Osteocyte (in vitro differentiated cells): ENCODE measurements around the gene GMPR. TPM values are rescaled to one million over a fixed set of nuclear protein-coding genes. Genes with fewer than 3 reads are reported as not detected.
A peak's percentile ranks its signal among the peaks of the same experiment; 100 is the strongest.

ENCODE experiments used
- DNase-seq: peaks from one replicate; pipeline ENCODE4 v3.0.0; 2021; ENCODE audit warnings: mixed read lengths; ENCODE audit not compliant: unreplicated experiment; ENCODE audit errors: extremely low spot score
- H3K27ac Mint-ChIP-seq: one replicate; pipeline ENCODE4 v1.8.0; 2021; ENCODE audit warnings: mild to moderate bottlenecking, mixed read lengths; ENCODE audit not compliant: unreplicated experiment
- H3K27me3 Mint-ChIP-seq: one replicate; pipeline ENCODE4 v1.8.0; 2021; ENCODE audit warnings: mixed read lengths; ENCODE audit not compliant: unreplicated experiment
- H3K36me3 Mint-ChIP-seq: one replicate; pipeline ENCODE4 v1.8.0; 2021; ENCODE audit warnings: mixed read lengths; ENCODE audit not compliant: unreplicated experiment
- H3K4me1 Mint-ChIP-seq: one replicate; pipeline ENCODE4 v1.8.0; 2021; ENCODE audit warnings: mixed read lengths; ENCODE audit not compliant: unreplicated experiment
- H3K4me3 Mint-ChIP-seq: one replicate; pipeline ENCODE4 v1.8.0; 2021; ENCODE audit warnings: mild to moderate bottlenecking, moderate library complexity, mixed read lengths; ENCODE audit not compliant: unreplicated experiment
- H3K9me3 Mint-ChIP-seq: one replicate; pipeline ENCODE4 v1.8.0; 2021; ENCODE audit warnings: mixed read lengths; ENCODE audit not compliant: unreplicated experiment
- CTCF ChIP-seq: fragments of 200-600 bp; sonication (generic); IDR thresholded peaks from 2 replicates; pipeline ENCODE4 v1.5.0; 2021; ENCODE audit warnings: antibody characterized with exemption, mild to moderate bottlenecking, moderate library complexity
- total RNA-seq: library from RNA; stranded (reverse); gene quantifications from 2 replicates; pipeline ENCODE4 v1.2.1, GENCODE V29; 2021

The GMPR gene
- total RNA-seq, 1 donor from 2014 or later: 7.8 TPM

GRCh38 chr6:16198061-16198705 lies 40.2 kb upstream of the GMPR start:
- Mint-ChIP-seq H3K4me1 (peaks cover 12% of the 10 kb centered on the region), H3K9me3 (no peaks in the 10 kb centered on the region), H3K36me3 (no peaks in the 10 kb centered on the region), H3K27ac (no peak overlapping the region), H3K27me3 (peaks cover 14% of the 10 kb centered on the region), H3K4me3 (no peak overlapping the region)
- DNase-seq: peak; percentile 75
- no peak for TF ChIP-seq CTCF

GRCh38 chr6:16199804-16200203 lies 38.6 kb upstream of the GMPR start:
- no peak for TF ChIP-seq CTCF
- no peaks in the 10 kb centered on the region for H3K36me3 Mint-ChIP-seq
- no peaks in the 10 kb centered on the region for H3K9me3 Mint-ChIP-seq
- peaks cover 9% of the 10 kb centered on the region for H3K27me3 Mint-ChIP-seq
- peaks cover 21% of the 10 kb centered on the region for H3K4me1 Mint-ChIP-seq
- H3K27ac Mint-ChIP-seq: no peak overlapping the region
- H3K4me3 Mint-ChIP-seq: no peak overlapping the region
- peak; percentile 40 for DNase-seq

GRCh38 chr6:16200321-16200883 lies 38.0 kb upstream of the GMPR start:
- no peaks in the 10 kb centered on the region for H3K36me3 Mint-ChIP-seq
- H3K4me1 Mint-ChIP-seq: peaks cover 27% of the 10 kb centered on the region
- DNase-seq: peak; percentile 56
- H3K27me3 Mint-ChIP-seq: peaks cover 9% of the 10 kb centered on the region
- H3K4me3 Mint-ChIP-seq: no peak overlapping the region
- no peaks in the 10 kb centered on the region for H3K9me3 Mint-ChIP-seq
- TF ChIP-seq CTCF: no peak
- no peak overlapping the region for H3K27ac Mint-ChIP-seq

DNA sequence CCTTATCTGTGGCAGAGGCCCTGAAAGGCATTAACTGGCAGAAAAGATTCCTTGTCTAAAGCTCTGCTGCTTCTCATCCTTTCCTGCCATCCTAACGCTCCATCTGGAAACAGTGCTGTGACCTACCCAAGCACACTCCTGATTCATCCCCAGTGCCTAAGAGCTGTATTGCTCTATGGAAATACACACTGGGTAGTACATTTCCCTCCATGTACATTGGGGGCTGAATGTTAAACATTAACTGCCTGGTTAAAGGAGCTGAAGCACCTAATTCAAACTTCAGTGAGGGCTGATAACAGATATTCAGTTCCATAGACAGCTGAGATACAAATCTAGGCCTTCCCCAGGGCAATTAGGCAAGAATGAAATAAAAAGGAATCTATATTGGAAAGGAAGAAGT lies 36.7 kb upstream of the GMPR start:
- H3K9me3 Mint-ChIP-seq: no peaks in the 10 kb centered on the region
- no peak for TF ChIP-seq CTCF
- no peaks in the 10 kb centered on the region for H3K36me3 Mint-ChIP-seq
- H3K4me3 Mint-ChIP-seq: no peak overlapping the region
- DNase-seq: no peak
- no peak overlapping the region for H3K27ac Mint-ChIP-seq
- peaks cover 6% of the 10 kb centered on the region for H3K27me3 Mint-ChIP-seq
- H3K4me1 Mint-ChIP-seq: peaks cover 40% of the 10 kb centered on the region

- no peak overlapping the region for H3K4me3 Mint-ChIP-seq
- H3K27me3 Mint-ChIP-seq: peaks cover 6% of the 10 kb centered on the region
- H3K4me1 Mint-ChIP-seq: peaks cover 43% of the 10 kb centered on the region
- peak overlapping the region; percentile 96 for H3K27ac Mint-ChIP-seq
- H3K9me3 Mint-ChIP-seq: no peaks in the 10 kb centered on the region
- no peaks in the 10 kb centered on the region for H3K36me3 Mint-ChIP-seq
- no peak for TF ChIP-seq CTCF
- DNase-seq: peak; percentile 83
Measured at GRCh38 chr6:16204653-16205376, 33.6 kb upstream of the GMPR start.
